Right hindlimb (tissue), 1 donor: ENCODE measurements around the gene TEX50.
"Not testable (repeated sequence)": the region's sequence is repeated elsewhere in the genome, so short reads cannot be mapped to it uniquely, and the experiment has no call there.

Source experiments
- DNase-seq: peaks from one replicate; pipeline ENCODE4 v3.0.0-alpha.2; 2018

TEX50 gene

DNA sequence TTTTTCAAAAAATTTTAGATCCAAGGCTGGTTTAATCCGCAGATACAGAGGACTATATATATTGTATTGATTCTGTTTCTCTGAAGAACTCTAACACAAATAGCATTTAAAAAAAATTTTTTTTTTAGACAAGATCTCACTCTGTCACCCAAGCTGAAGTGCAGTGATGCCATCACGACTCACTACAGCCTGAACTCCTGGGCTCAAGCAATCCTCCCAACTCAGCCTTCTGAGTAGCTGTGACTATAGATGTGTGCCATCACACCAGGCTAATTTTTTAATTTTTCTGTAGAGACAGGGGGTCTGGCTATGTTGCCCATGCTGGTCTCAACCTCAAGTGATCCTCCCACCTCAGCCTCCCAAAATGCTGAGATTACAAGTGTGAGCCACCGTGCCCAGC, 31.5 kb downstream of the TEX50 start:
- no peak for DNase-seq

DNA sequence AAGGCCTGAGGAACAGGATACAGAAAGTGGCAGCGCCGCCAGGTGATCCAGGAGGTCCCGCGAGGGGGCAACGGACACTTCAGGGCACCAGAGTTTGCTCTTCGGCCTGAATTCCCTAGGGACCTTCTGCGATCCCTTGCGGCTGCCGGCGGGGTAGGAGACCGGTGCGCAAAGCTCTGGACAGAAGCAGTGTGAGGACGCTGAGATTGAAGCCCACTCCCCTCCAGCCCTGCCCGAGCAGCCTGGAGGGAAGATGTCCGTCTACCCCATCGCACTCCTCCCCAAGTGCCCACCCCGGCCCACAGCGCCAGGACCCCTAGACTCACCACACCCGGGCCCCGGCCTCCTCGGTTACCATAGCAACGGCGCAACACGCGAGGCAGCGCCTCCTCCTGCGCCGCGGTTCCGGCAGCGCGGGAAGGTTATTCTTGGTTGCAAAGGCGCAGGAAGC, 34.4 kb downstream of the TEX50 start, which contains the start of gene ANKRD45:
Gene ANKRD45, minus strand, starts transcription at position 361 of the 451 bp plus-strand sequence. CDS start 10,433 bp downstream, outside the sequence.
- peak; percentile 81 for DNase-seq

DNA sequence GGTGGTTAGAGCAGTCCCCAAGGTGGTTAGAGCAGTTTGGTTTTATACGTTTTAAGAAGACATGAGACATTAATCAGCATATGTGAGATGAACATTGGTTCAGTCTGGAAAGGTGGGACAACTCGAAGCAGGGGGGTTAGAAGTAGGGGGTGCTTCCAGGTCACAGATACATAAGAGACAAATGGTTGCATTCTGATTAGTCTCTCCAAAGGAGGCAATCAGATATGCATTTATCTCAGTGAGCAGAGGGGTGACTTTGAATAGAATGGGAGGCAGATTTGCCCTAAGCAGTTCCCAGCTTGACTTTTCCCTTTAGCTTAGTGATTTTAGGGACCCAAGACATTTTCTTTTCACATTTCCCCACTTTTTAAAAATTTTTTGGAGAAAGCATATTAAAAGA, 39.4 kb downstream of the TEX50 start:
- DNase-seq: not testable (repeated sequence)

DNA sequence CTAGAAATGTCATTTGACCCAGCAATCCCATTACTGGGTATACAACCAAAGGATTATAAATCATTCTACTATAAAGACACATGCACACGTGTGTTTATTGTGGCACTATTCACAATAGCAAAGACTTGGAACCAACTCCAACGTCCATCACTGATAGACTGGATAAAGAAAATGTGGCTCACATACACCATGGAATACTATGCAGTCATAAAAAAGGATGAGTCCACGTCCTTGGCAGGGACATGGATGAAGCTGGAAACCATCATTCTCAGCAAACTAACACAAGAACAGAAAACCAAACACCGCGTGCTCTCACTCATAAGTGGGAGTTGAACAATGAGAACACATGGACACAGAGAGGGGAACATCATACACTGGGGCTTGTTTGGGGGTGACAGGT, 45.0 kb downstream of the TEX50 start:
- not testable (repeated sequence) for DNase-seq

DNA sequence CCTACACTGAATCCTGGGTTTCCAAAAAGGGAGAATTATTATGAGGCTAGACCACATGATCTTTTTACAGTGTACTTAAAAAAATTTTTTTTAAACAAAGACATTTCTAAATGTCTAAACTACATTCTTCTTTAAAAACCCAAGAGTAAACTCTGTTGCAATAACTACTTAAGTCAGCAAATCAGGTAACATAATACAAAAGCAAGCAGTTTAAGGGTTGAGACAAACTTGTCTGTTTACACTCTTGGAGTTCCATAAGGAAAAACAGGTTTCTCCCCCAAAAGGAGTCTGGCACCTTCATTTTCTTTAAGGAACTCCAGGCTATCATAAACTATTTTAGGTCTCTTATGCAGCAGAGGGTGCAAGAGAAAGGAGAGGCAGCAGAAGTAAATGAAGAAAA, 47.0 kb downstream of the TEX50 start:
- no peak for DNase-seq

DNA sequence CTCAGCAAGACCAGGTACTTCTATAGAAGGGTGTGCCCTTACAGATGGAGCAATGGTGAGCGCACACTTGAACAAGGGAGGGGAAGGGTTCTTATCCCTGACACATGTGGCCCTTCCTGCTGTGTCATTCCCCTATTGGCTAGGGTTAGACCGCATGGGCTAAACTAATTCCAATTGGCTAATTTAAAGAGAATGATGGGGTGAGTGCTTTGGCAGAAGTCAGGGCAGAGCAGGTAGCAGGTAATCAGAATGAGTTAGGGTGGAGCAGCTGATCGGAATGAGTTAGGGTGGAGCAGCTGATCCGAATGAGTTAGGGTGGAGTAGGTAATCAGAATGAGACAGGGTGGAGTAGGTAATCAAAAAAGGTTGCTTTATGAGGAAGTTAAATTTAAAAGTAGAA, 48.7 kb downstream of the TEX50 start:
- not testable (repeated sequence) for DNase-seq

DNA sequence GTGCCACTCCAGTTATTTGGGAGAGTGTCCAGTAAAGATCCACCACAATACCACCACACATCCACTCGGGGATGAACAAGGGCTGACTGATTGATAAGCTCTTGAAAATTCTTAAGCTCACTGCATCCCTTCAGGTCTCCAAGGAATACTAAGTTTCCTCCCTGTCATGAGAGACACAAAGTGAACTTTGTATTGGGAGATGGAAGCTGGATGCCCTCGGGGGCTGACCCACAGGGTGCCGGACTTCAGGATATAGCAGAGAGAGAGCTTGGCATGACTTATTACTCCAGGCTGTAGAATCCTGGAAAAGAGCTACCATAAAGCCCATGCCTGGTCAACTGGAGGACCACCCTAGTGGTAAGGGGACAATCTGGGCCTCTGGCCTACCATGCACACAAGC, 50.0 kb downstream of the TEX50 start:
- DNase-seq: not testable (repeated sequence)
